Thoracic aorta (tissue), 2 donors: ENCODE measurements around the gene KMT2A. TPM values are rescaled to one million over a fixed set of nuclear protein-coding genes. Genes with fewer than 3 reads are reported as not detected.

ENCODE experiments used
- ATAC-seq: fragments of 150-250 bp; one replicate; pipeline ENCODE4 v1.8.0; 2017; ENCODE audit warnings: low read depth; ENCODE audit not compliant: insufficient number of reproducible peaks, low FRiP score
- DNase-seq: peaks from one replicate; pipeline ENCODE4 v3.0.0-alpha.2; 2020; ENCODE audit warnings: low spot score
- H3K27ac ChIP-seq, 2 donors: fragments of 200-600 bp; sonication (generic); 1 replicate in 1 of 2; 2 replicates in 1 of 2; pipeline ENCODE4 v1.5.1; 2016; ENCODE audit warnings: mild to moderate bottlenecking in 2 of 2, moderate library complexity in 2 of 2
- H3K27me3 ChIP-seq: fragments of 200-600 bp; sonication (generic); replicated peaks from 2 replicates; pipeline ENCODE4 v1.6.0; 2016; ENCODE audit warnings: mild to moderate bottlenecking; ENCODE audit not compliant: insufficient read depth
- H3K36me3 ChIP-seq: fragments of 200-600 bp; sonication (generic); one replicate; pipeline ENCODE4 v1.5.1; 2016
- H3K4me1 ChIP-seq, 2 donors: fragments of 200-600 bp; sonication (generic); 1 replicate in 1 of 2; 2 replicates in 1 of 2; pipeline versions ENCODE4 v1.5.1 to v1.6.0; 2016; ENCODE audit warnings: low read depth in 2 of 2, mild to moderate bottlenecking in 1 of 2; ENCODE audit not compliant: control insufficient read depth in 1 of 2
- H3K4me3 ChIP-seq: fragments of 200-600 bp; sonication (generic); 2 replicates; pipeline ENCODE4 v1.5.1; 2016; ENCODE audit warnings: mild to moderate bottlenecking
- H3K9me3 ChIP-seq: fragments of 200-600 bp; sonication (generic); 2 replicates; pipeline ENCODE4 v1.5.1; 2016
- total RNA-seq, 2 donors: library from RNA; depleted of rRNA; stranded (reverse); fragments of >200 nt; gene quantifications; one replicate each; pipeline versions ENCODE4 v1.1.0 to v1.2.3, GENCODE V29; 2016
- TF ChIP-seq, protein P1 (sequence below): fragments of 200-600 bp; sonication (generic); IDR thresholded peaks from one replicate; pipeline ENCODE4 v1.5.1; 2019; ENCODE audit warnings: antibody characterized with exemption

Gene KMT2A
- total RNA-seq, 2 donors from 2014 or later = 88.1 to 105 TPM

- TF ChIP-seq, protein P1, sequence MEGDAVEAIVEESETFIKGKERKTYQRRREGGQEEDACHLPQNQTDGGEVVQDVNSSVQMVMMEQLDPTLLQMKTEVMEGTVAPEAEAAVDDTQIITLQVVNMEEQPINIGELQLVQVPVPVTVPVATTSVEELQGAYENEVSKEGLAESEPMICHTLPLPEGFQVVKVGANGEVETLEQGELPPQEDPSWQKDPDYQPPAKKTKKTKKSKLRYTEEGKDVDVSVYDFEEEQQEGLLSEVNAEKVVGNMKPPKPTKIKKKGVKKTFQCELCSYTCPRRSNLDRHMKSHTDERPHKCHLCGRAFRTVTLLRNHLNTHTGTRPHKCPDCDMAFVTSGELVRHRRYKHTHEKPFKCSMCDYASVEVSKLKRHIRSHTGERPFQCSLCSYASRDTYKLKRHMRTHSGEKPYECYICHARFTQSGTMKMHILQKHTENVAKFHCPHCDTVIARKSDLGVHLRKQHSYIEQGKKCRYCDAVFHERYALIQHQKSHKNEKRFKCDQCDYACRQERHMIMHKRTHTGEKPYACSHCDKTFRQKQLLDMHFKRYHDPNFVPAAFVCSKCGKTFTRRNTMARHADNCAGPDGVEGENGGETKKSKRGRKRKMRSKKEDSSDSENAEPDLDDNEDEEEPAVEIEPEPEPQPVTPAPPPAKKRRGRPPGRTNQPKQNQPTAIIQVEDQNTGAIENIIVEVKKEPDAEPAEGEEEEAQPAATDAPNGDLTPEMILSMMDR = no peak
- no peak for DNase-seq
- Histone ChIP-seq H3K36me3 (no peaks in the 10 kb centered on the region), H3K27me3 (no peaks in the 10 kb centered on the region), H3K4me1 (peaks cover 8 to 29% of the 10 kb centered on the region in 2 donors), H3K9me3 (no peaks in the 10 kb centered on the region), H3K4me3 (no peak overlapping the region), H3K27ac (no peak overlapping the region)
- no peak for ATAC-seq
Observed at GRCh38 chr11:118532852-118533768, 96.8 kb downstream of the KMT2A start.

DNA sequence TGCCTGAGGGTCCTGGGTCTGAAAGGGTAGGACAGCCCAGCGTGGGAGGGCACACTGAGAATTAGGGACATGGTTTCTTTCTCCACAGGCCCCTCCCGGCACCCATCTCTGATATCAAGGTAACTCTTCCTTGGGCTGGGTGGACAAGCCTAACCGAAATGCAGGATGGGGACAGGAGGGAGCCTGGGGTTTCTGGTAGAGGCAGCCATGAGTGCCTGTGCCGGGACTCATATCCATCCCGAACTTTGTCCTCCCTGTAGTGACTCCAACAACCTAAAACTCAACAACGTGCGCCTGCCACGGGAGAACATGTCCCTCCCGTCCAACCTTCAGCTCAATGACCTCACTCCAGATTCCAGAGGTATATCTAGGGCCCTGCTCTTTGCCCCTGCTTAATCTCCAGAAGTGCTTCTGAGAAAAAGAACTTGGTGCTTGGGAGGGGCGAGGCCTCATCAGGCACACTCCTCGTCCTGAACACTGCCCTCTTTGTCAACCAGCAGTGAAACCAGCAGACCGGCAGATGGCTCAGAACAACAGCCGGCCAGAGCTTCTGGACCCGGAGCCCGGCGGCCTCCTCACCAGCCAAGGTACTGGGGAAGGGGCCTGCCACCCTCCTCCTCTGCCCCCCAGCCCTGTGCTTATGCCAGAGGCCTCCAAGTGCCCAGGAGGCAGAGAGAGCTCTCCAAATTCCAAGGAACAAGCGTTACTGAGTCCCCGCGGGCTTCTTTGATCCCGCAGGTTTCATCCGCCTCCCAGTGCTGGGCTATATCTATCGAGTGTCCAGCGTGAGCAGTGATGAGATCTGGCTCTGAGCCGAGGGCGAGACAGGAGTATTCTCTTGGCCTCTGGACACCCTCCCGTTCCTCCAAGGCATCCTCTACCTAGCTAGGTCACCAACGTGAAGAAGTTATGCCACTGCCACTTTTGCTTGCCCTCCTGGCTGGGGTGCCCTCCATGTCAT is 97.8 kb downstream of the KMT2A start:
- Histone ChIP-seq H3K4me1 (peaks cover 12 to 36% of the 10 kb centered on the region in 2 donors), H3K27ac (no peak overlapping the region), H3K27me3 (no peaks in the 10 kb centered on the region), H3K36me3 (no peaks in the 10 kb centered on the region), H3K4me3 (no peak overlapping the region), H3K9me3 (no peaks in the 10 kb centered on the region)
- ATAC-seq (no peak), DNase-seq (no peak)
- TF ChIP-seq, protein P1 = no peak

DNA sequence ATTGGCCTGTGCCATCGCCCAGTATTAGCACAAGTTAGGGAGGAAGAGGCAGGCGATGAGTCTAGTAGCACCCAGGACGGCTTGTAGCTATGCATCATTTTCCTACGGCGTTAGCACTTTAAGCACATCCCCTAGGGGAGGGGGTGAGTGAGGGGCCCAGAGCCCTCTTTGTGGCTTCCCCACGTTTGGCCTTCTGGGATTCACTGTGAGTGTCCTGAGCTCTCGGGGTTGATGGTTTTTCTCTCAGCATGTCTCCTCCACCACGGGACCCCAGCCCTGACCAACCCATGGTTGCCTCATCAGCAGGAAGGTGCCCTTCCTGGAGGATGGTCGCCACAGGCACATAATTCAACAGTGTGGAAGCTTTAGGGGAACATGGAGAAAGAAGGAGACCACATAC is 99.0 kb downstream of the KMT2A start:
- Histone ChIP-seq H3K27me3 (no peaks in the 10 kb centered on the region), H3K4me1 (peaks cover 8 to 25% of the 10 kb centered on the region in 2 donors), H3K4me3 (no peak overlapping the region), H3K27ac (no peak overlapping the region), H3K9me3 (no peaks in the 10 kb centered on the region), H3K36me3 (no peaks in the 10 kb centered on the region)
- no peak for DNase-seq
- TF ChIP-seq, protein P1 = no peak
- ATAC-seq = no peak

- no peak for ATAC-seq
Observed at GRCh38 chr11:118536726-118537125, 100.4 kb downstream of the KMT2A start.

More at GRCh38 chr11:118536726-118537125, 100.4 kb downstream of the KMT2A start:
- Histone ChIP-seq H3K27me3 (no peaks in the 10 kb centered on the region), H3K4me1 (peaks cover 6 to 20% of the 10 kb centered on the region in 2 donors), H3K9me3 (no peaks in the 10 kb centered on the region), H3K4me3 (no peak overlapping the region), H3K27ac (no peak overlapping the region), H3K36me3 (peaks cover 2% of the 10 kb centered on the region)
- TF ChIP-seq, protein P1 = no peak
- DNase-seq = no peak
